Occipital lobe (tissue), 2 donors: ENCODE measurements around the gene NAGK. TPM values are rescaled to one million over a fixed set of nuclear protein-coding genes. Genes with fewer than 3 reads are reported as not detected.
"Not testable (repeated sequence)": the region's sequence is repeated elsewhere in the genome, so short reads cannot be mapped to it uniquely, and the experiment has no call there.

Experiments used
- DNase-seq: peaks from one replicate; lab custom pipeline; 2025; lab: John Stamatoyannopoulos, UW
- total RNA-seq: library from RNA; depleted of rRNA; stranded (reverse); fragments of >200 nt; gene quantifications from one replicate; pipeline ENCODE4 v1.2.3, GENCODE V29; 2014

Gene NAGK
- total RNA-seq, 1 donor from 2014 or later, result 34.0 TPM

DNA sequence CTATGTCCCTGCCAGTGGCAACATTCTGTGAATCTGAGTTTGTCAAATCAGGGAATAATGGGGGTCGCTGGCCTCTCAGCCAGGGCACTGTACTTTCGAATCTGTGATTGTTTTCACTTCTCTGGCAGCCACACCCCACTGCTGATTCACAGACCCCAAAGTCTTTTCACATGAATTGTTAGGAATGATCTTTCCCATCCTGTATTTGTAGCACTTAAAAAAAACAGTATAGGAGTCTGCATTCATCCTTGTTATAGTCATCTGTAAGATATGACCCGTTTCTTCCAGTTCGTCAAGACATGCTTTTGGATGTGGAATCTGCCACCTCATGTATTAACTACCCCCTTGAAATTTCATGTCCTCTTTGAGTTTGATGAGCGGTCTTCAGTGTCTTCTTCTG is 928 bp downstream of the NAGK start:
- no peak for DNase-seq

DNA sequence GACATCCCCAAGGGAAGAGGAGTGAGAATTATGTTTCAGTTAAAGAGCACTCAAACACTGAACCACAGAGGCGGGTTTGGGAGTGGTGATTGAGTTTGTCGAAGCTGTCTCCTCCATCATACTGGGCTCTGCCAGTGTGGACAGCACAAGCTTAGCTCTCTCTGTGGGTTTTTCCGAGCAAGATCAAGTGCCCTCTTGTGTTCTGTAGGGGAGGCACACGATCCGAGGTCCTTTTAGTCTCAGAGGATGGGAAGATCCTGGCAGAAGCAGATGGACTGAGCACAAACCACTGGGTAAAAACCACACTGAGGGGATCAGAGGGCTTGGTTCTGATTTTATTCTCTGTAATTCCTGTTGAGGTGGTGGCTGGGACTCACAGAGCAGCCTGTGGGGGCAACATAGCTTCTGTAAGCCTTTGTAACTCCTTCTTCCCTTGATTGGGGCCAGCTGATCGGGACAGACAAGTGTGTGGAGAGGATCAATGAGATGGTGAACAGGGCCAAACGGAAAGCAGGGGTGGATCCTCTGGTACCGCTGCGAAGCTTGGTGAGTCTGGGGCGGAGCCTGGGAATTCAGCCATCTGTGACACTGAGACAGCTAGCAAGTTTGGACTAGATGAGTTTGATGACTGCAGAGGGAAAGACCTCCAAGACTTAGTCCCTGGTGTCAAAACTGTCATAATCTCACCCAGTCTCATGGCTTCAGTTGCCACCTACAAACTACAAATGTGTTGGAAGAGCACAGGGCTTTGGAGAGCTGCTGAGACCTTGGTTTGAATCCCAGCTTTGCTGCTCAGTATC is 2.0 kb downstream of the NAGK start:
- DNase-seq, result no peak

GRCh38 chr2:71071681-71072398 is 3.4 kb downstream of the NAGK start:
- DNase-seq, result no peak

- DNase-seq, result no peak
Measured at GRCh38 chr2:71072492-71072891, 4.0 kb downstream of the NAGK start.

- DNase-seq, result no peak
Measured at GRCh38 chr2:71073475-71073874, 5.0 kb downstream of the NAGK start.

- DNase-seq, result no peak
Measured at GRCh38 chr2:71074893-71075395, 6.5 kb downstream of the NAGK start.

DNA sequence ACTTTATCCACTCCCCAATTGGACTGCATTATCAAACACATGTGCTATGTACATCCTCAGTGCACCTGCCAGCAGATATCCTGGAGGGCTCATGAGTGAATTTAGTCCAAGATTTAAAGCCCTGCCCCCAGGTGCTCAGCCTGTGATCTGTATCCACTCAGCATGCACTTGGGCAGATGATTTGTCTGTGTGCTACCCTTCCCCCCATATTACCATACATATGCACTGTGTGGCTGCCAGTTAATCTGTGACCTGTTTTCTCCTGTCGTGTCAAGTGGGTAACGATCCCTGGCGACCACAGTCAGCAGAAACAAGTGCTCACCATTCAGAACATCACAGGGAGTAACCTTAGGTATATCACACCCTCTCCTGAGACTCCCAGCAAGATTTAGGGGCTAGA is 10.2 kb downstream of the NAGK start:
- DNase-seq, result no peak

DNA sequence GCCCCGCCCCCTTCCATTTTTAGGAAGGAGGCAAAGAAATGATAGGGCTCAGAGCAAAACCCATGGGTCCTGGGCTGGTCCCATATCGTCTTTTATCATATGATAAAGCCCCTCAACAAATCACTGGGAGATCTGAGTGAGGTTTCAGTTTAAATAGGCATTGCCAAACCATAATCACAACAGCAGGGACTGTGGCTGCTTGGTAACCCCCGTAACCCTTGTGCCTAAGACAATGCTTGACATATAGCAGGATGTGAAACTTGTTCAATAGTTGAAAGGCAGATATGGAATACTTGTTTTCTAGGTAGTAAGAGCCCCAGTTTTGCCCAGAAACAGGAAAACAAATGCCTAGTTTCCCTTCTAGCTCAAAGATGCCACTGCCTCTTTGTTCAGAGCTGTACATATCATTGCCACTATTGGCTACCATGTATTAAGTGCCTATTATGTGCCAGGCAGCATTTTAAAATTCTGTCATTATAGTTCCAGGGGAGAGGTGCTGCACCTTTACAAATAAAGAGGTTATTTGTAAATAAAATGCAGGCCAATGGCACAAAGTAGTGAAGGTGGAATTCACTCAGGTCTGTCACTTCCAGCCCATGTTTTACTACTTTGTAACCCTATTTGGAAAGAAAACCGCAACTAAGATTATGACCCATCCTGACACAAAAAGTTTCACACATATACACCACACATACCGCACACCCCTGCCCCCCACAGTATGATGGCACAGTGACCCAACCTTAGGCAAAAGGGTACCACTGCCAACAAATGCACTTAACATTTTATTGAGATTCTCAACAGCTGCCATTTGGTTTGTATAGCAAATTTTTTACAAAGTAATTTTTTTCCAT is 14.2 kb downstream of the NAGK start:
- DNase-seq, result no peak

DNA sequence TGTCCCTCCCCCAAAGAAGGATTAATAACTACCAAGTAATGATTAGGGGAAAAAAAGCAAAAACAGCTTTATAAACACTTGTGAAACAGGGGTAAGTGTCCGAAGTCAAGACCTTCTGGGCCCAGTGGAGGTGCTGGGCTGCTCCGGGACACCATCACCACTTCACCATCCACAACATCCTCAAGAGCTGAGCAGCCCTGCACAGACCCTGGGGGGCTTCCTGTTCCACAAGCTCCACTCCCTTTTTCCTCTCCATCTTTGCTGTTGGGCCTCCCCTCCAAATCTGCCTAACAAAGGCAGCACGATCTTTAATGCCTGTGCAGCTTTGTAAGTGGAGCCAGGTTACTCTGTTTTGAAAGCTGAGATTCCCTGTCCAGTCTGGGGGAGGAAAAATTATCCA is 14.8 kb downstream of the NAGK start:
- DNase-seq, result not testable (repeated sequence)

- not testable (repeated sequence) for DNase-seq
Measured at GRCh38 chr2:71083752-71084312, 15.4 kb downstream of the NAGK start.

DNA sequence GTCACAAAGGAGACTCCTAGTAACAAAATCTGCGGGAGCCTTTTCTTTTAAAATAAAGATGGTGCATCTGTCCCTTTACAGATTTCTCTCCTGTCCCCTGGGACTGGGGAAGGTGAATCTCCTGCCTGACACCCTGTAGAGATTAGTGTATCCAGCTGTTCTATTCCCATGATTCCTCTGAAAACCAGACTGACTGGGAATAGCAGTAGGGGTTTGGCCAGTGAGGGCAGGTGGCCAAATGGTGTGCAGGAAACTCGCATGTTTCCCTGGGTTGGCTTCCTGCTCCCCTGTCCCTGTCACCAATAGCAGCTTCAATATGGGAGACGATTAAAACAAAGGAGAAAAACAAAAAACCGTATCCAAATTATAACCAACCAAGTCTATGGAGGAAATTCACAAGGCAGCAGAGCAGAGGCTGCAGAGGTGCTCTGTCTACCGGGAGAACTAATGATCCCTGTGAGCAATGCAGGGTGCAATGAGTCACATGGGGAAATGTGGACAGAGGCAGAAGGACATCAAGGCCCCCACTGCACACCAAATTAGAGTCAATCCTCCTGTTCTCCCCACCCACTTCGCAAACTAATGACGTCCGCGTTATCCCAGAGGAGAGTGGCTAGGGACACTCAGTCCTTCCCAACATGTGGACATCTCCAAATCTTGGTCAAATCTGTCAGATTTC is 17.0 kb downstream of the NAGK start:
- not testable (repeated sequence) for DNase-seq

GRCh38 chr2:71089475-71089874 is 21.0 kb downstream of the NAGK start:
- DNase-seq, result not testable (repeated sequence)

DNA sequence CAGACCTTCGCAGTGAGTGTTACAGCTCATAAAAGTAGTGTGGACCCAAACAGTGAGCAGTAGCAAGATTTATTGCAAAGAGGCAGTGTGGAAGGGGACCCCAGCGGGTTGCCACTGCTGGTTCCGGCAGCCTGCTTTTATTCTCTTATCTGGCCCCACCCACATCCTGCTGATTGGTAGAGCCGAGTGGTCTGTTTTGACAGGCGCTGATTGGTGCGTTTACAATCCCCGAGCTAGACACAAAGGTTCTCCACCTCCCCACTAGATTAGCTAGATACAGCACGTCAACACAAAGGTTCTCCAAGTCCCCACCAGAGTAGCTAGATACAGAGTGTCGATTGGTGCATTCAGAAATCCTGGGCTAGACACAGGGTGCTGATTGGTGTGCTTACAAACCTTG is 23.4 kb downstream of the NAGK start:
- not testable (repeated sequence) for DNase-seq

DNA sequence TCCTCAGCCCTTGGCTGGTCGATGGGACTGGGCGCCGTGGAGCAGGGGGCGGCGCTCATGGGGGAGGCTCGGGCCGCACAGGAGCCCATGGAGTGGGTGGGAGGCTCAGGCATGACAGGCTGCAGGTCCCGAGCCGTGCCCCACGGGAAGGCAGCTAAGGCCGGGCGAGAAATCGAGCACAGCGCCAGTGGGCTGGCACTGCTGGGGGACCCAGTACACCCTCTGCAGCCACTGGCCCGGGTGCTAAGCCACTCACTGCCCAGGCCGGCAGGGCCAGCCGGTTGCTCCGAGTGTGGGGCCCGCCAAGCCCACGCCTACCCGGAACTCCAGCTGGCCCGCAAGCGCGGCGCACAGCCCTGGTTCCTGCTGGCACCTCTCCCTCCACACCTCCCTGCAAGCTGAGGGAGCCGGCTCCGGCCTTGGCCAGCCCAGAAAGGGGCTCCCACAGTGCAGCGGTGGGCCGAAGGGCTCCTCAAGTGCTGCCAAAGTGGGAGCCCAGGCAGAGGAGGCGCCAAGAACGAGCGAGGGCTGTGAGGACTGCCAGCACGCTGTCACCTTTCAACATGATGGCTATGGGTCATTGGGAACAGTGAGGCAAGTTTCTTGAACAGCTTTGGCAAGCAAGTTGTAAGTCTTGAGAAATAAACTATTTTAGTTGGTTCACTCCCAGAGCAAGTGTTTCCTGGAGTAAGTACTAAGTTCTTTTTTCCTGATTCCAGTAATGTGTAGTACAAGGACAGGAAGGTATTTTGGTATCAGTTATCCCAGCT is 24.2 kb downstream of the NAGK start:
- not testable (repeated sequence) for DNase-seq

GRCh38 chr2:71100195-71100964 is 31.9 kb downstream of the NAGK start:
- no peak for DNase-seq

- no peak for DNase-seq
Measured at GRCh38 chr2:71101656-71102055, 33.2 kb downstream of the NAGK start.

- no peak for DNase-seq
Measured at GRCh38 chr2:71102981-71103681, 34.7 kb downstream of the NAGK start.

DNA sequence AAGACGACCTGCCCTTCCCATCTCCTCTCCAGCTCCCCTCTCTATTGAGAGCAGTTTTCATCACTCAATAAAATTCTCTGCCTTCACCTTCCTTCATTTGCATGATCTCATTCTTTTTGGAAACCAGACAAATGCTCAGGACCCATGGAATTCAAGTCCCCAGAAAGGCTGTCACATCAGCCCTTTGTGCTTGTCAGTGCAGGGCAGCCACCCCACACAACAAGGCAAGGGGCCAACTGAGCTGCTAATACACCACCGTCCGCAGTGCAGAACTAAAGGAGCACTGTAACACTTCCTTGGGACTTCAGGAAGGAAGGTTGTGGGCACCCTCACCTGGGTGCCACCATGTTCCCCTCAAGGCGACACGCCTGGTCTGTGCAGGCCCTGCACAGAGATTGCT is 35.4 kb downstream of the NAGK start:
- no peak for DNase-seq

GRCh38 chr2:71106463-71106862 is 38.0 kb downstream of the NAGK start:
- DNase-seq, result not testable (repeated sequence)
